SKM-1 (cell line): Measurements from ENCODE around the gene FOXJ1.

ENCODE experiments used
- DNase-seq: peaks from one replicate; lab custom pipeline; 2025; ENCODE audit not compliant: unreplicated experiment; lab: John Stamatoyannopoulos, UW

The FOXJ1 gene

GRCh38 chr17:76124582-76125390 lies 16.3 kb downstream of the FOXJ1 start:
- no peak for DNase-seq

DNA sequence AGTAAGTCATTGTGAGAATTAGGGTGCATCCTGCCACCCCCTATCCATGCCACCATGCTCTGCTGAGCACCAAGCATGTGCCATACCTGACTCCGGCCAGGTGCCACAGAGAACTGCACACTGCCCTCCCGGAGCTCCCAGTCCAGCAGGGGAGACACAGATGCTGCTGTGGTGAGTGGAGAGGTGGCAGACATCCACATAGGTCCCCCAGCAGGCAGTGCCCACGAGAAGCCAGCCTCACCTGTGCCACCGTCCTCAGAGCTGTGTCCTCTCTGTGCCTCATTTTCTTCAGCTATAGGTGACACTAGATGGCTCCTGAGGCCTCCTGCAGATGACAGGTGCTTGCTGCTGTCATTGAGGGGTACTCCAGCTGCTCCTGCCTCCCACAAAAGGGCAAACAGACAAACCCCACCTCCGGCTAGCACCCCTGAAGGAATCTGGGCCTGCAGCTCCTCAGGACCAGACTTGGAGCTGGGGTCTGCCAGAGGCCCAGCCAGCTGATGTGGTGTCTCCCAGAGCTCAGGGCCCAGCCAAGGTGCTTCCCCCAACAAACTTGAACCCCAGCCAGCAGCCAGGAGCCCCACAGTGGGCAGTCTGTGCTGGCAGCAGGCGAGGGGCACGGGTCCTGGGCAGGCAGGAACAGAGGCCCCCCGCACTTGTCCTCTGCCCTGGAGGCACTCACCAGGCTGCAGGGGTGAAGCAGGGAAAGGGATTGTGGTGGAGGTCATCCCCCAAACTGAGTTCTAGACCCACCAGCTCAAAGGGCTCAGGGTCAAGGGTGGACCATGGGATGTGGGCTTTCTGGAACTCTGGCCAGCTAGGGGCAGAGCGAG lies 17.1 kb downstream of the FOXJ1 start:
- no peak for DNase-seq

- no peak for DNase-seq
These were observed 17.9 kb downstream of the FOXJ1 start for GRCh38 chr17:76123191-76123499.

DNA sequence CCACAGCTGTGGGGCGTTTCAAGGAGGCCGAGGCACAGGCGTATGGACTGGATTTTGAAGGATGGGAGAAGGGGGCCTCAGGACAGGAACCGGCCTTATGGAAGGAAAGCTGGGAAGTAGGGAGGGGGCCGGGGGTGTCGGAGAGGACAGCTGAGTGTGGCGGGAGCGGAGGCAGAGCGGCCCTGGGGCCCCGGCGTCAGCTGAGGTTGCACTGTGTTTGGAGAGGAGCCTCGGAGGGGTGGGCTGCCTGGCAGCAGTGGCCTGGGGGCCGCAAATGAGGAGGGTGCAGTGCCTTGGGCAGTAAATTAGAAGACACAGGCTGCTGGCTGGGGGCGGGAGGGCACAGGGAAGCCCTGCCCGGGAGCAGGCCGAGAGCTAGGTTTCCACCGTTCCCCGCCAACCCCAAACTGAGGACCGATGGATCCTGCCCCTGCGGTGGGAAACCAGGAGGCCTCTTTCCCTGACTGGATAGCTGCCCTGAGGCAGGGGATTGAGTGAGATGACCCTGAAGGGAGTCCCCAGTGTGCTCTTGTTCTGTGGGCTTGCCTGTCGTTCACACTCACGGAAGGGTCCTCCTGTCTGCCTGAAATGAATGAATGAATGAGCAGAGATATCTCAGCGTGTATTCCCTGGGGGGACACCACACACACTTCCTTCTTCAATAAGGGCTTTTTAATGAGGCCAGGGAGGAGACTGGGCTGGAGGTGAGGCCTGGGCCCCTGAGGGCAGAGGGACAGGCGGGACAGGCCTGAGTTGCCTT lies 18.4 kb downstream of the FOXJ1 start:
- no peak for DNase-seq

DNA sequence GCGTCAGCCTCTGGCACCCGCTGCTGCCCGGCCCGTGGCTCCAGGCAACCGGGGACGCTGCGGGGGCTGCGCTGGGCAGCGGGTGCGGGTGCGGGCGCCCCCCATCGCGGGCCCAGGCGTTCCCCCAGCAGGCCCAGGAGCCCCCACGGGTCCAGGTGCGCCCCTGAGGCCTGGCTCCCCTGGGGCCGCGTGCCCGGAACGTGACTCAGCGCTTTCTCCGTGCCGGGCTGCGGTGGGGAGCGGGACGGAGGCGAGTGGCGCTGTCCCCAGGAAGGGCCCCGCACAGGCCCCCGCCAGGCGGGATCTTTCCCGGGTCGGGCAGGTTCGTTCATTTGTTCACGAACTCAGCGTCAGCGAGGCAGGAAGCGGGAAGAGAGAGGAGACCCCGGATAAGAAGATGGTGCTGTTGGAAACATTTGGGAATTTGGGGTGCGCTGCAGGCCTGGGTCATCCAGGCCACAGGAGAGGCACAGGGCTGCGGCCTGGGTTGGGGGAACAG lies 19.1 kb downstream of the FOXJ1 start:
- DNase-seq = no peak

DNA sequence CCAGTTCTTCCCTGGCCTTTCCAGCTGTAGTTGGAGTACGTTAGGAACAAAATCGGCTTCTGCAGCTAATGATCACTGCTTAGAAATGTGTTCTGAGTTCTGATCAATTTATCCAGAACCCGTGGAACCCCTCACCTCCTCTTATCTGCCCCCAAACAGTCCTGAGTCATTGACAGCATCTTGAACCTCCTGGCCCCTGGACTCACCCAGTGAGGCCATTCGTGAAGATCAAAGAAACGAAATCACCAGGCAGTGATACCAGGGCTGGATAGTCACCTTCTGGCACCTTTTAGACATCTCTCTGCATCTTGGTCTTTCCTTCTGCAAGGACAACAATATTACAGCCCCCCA lies 20.4 kb downstream of the FOXJ1 start:
- no peak for DNase-seq

DNA sequence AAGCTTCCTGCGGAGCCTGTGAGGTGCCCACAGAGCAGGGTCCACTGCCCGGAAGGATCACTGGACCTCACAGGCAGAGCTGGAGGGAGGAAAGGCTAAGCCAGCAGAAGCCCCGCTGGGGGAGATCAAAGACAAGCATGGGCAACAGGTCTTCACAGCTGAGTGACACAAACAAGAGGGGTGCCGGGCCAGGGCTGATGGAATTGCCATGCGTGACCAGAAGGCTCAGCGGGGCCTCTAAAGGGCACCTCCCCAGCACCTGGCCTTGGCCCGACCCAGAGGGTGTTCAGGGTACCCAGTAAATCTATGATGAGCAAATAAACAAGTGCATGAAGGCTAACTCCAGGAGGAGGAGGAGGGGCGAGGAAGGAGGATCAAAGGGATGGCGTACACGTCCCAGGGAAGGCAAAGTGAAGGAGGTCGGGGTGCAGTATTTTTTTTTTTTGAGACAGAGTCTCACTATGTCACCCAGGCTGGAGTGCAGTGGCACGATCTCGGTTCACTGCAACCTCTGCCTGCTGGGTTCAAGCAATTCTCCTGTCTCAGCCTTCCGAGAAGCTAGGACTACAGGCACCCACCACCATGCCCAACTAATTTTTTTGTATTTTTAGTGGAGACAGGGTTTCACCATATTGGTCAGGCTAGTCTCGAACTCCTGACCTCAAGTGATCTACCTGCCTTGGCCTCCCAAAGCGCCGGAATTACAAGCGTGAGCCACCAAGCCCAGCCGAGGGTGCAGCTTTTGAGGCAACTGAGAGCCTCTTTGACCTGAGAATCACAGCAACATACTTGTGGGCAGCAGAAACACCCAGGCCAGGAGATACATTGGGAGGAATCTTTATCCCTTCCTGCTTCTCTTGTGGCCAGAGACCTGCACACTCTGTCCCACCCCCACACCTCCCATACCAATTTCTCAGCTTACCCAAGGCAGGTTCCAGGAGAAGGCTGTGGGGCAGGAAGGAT lies 21.4 kb downstream of the FOXJ1 start:
- DNase-seq = no peak

- DNase-seq = no peak
These were observed 25.8 kb downstream of the FOXJ1 start for GRCh38 chr17:76115138-76115754.

DNA sequence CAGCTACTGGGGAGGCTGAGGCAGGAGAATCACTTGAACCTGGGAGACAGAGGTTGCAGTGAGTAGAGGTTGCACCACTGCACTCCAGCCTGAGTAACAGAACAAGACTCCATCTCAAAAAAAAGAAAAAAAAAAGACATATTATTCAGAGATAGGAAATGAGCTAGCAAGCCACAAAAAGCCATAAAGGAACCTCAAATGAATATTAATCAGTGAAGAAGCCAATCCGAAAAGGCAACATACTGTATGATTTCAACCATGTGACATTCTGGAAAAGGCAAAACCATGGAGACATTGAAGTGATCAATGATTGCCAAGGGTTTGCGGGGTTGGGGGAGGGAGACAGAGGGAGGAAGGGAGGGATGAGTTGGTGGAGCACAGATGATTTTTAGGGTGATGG lies 29.1 kb downstream of the FOXJ1 start:
- no peak for DNase-seq

DNA sequence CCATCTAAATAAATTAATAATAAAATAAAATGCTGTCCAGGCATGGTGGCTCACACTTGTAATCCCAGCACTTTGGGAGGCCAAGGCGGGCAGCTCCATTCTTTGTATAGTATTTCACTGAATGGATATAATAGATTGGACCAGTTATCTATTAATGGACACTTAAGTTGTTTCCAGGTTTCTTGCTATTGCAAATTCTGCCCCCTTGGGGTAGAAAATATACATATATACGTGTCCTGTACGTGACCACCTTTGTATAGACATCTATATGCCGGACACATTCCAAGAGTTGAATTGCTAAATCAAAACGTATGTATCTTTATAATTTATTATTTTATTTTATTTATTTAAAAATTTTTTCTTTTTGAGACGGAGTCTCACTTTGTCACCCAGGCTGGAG lies 33.5 kb downstream of the FOXJ1 start:
- no peak for DNase-seq

DNA sequence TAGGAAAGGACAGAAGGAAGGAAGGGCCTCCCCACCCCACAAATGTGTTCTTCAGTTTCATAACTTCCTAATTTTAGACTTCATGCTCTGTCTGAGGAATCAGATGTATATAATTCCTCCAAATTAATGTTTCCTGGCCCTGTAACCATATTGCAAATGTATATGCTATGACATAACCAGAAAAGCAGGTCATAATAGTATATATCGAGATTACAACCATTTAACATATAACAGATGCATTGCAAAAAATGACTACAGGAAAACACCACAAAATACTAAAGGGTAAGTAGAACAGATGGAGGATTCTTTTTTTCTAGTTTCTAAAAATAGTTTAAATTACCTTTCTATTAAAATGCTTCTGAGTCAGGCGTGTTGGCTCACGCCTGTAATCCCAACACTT lies 34.3 kb downstream of the FOXJ1 start:
- no peak for DNase-seq

DNA sequence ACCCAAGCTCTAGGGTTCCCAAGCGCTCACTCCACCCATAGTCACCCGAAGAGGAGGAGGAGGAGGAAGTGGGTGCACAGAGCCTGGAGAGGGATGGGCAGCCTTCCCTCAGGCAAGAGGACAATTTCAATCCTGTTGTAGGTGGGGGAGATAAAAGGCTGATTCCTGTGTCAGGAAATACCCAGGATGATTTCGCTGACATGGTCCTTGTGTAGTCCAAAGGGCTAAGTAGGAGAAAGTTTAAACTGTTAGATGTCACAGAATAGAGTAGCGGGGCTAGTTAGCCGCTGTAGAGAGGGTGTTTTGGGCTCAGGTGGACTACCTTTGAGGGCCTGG lies 36.2 kb downstream of the FOXJ1 start:
- DNase-seq = no peak

DNA sequence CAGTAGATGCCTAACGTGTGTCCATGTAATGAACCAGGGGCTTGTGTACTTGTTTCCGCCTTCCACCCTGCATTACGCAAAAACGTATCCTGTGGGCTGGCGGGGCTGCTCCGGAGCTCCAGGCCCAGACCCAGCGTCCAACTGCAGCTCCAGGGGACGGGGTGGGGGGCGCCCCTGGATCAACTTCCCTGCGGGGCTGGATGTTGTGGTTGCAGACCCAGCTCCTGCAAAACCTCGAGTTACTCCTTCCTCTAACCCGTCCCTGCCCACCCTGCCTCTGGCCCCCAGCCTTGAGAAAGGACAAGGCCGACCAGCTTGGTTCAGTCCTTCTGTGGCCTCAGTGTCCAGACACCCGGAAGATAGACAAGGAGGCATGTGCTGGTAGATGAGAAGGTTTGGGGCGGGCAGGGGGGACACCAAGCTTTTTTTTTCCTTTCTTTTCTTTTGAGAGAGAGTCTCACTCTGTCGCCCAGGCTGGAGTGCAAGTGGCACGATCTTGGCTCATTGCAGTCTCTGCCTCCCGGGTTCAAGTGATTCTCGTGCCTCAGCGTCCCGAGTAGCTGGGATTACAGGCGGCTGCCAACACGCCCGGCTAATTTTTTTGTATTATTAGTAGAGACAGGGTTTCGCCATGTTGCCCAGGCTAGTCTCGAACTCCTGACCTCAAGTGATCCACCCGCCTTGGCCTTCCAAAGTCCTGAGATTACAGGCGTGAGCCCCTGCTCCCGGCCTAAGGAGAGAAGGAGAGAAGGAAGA lies 36.7 kb downstream of the FOXJ1 start:
- DNase-seq = no peak

DNA sequence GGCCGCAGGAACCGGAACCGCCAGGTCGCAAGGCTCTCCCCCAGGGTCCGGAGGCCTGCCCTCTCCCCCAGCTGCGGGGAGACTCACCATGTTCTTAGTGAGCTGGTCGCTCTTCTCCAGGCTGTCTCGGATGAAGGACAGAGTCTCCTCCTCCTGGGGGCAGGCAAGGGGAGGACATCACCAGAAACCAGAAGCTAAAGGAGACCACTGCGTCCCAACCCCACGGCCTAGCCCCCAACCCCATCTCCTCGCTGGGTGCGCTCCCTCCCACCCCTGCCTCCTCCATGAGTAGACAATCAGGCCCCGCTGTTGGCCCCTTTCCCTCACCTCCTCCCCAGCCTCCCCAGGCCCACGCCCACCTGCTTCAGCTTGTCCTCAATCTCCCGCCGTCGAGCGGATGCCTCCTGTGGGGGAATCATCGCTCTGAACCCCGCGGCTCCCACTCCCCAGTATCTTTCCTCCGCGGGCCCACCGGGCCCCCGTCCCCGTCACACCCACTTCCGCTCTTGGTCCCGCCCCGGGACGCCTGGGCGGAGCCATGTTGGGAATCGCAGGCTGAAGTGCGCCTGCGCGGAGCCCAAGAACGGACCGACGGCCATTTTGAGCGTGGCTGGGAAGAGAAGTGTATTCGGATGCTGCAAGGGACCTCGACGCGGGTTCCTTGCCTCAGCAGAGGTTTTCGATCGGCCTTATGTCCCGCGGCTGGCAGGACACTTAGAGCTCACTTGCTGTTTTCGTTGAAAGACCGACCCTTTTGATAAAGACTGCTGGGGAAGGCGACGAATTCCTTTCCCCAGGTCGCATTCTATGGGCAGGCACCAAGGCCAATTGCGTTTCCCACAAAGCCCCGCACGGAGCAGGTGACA lies 37.5 kb downstream of the FOXJ1 start, which contains the start of gene EXOC7:
EXOC7 (minus strand) TSS at position 514 of the 866 bp plus-strand sequence; CDS start at position 419, 95 bp downstream.
- peak; percentile 88 for DNase-seq

DNA sequence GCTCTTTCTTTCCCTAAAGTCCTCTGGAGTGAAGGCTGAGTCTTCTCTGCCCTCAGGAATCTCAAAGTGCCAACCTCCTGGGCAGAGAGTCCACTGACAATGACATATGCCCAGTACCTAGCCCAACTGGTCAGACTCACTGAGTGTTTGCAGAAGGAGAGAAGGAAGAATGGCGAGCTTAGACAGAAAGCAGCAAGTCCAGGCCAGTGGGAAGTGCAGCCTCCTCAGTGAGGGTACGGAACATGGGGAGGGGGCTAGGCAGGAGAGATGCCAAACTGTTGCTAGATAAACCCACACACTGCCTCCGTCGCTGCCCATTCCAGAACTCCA lies 38.1 kb downstream of the FOXJ1 start:
- no peak for DNase-seq

DNA sequence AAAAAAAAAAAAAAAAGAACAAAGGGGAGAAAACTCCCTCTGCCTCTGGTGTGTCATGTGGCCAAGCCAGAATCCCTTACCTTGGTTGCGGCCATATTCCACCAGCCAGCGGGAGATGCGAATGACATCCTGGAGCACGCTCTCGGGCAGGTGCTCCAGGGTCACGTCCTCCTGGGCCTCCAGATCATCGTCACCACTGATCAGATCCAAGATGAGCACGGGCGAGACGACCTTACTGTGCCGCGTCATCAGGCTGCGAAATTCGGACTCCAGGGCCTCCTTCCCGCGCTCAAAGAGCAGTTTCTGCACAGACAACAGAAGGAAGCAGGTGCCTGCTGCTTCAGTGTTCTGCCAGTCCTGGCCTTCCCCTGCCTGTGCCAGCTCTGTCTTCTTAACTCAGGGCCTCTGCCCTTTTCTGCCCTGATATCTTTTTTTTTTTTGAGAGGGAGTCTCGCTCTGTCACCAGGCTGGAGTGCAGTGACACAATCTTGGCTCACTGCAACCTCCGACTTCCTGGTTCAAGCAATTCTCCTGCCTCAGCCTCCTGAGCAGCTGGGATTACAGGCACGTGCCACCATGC lies 43.2 kb downstream of the FOXJ1 start:
- DNase-seq = no peak

- DNase-seq = no peak
These were observed 45.1 kb downstream of the FOXJ1 start for GRCh38 chr17:76095943-76096342.

DNA sequence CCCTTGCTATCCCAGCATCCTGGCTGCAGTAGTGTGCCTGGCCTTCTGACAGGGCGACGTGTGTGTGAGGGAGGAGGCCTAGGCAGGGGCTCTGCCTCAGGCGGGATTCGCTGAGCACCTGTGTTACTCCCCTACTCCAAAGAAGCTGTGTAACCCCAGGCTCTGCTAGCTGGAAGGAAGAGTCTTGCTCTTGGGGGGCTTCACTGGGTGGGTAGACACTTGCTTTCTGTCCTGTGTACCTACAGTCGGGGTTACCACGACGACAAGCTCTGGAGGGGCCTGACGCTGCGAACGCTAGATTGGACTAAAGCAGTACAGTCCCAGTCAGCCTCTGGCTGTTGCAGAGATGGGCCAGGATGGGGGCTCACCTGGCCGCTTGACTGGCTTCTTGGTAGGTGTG lies 47.0 kb downstream of the FOXJ1 start:
- no peak for DNase-seq
